H1 (cell line): ENCODE results near the gene GULP1. TPM values are rescaled to one million over a fixed set of nuclear protein-coding genes. Genes with fewer than 3 reads are reported as not detected.

Experiments
- CTCF ChIA-PET: fragments of 300-600 bp; sonication (Branson Sonifier 250); formaldehyde crosslinking; loops from one replicate; lab custom pipeline; 2021; ENCODE audit not compliant: partially characterized antibody; lab: Charles Lee
- POLR2A ChIA-PET: fragments of 300-600 bp; sonication (Branson Sonifier 250); formaldehyde crosslinking; loops from one replicate; lab custom pipeline; 2021; ENCODE audit warnings: inconsistent platforms; ENCODE audit not compliant: partially characterized antibody; lab: Charles Lee
- DNase-seq, 2 experiments: peaks; one replicate each; pipeline versions ENCODE4 v3.0.0 to v3.0.0-alpha.2; 2010 to 2022; ENCODE audit warnings: low spot score in 2 of 2, low read depth in 1 of 2, mixed read lengths in 1 of 2
- FAIRE-seq: peaks from 2 replicates; lab custom pipeline; 2011; peaks lifted over from hg19 to GRCh38; lab: Jason Lieb, UNC
- H2AFZ ChIP-seq: 2 replicates; pipeline ENCODE4 v1.8.1; 2012; ENCODE audit warnings: low read length, inconsistent platforms
- H2AK5ac ChIP-seq: 2 replicates; pipeline ENCODE4 v1.6.1; 2013; ENCODE audit warnings: low read depth, low read length
- H2BK120ac ChIP-seq: replicated peaks from 2 replicates; pipeline ENCODE3; 2013; ENCODE audit warnings: low read depth, low read length, inconsistent platforms
- H2BK12ac ChIP-seq: 2 replicates; pipeline ENCODE4 v1.6.1; 2013; ENCODE audit warnings: low read depth, low read length
- H2BK15ac ChIP-seq: 2 replicates; pipeline ENCODE4 v1.6.1; 2013; ENCODE audit warnings: low read length
- H2BK20ac ChIP-seq: 2 replicates; pipeline ENCODE4 v1.6.1; 2013; ENCODE audit warnings: low read length
- H2BK5ac ChIP-seq: 2 replicates; pipeline ENCODE4 v1.6.1; 2013; ENCODE audit warnings: low read depth, low read length
- H3K14ac ChIP-seq: 2 replicates; pipeline ENCODE4 v1.6.1; 2013; ENCODE audit warnings: inconsistent platforms; ENCODE audit not compliant: insufficient read length
- H3K18ac ChIP-seq: 2 replicates; pipeline ENCODE4 v1.6.1; 2013; ENCODE audit warnings: low read length; ENCODE audit errors: extremely low read depth
- H3K23ac ChIP-seq: 2 replicates; pipeline ENCODE4 v1.6.1; 2013; ENCODE audit warnings: inconsistent platforms; ENCODE audit not compliant: insufficient read length
- H3K23me2 ChIP-seq: 2 replicates; pipeline ENCODE4 v1.6.1; 2013; ENCODE audit warnings: low read depth, low read length
- H3K27ac ChIP-seq: 2 replicates; pipeline ENCODE4 v1.6.1; 2011; ENCODE audit warnings: low read depth, low read length, inconsistent platforms
- H3K27me3 ChIP-seq, 4 experiments: replicated peaks in 1 of 4; 1 replicate in 1 of 4; 2 replicates in 3 of 4; pipeline versions ENCODE4 v1.6.1 to v1.8.1; 2011 to 2013; ENCODE audit warnings: low read length in 3 of 4, mild to moderate bottlenecking in 3 of 4, inconsistent platforms in 2 of 4, mixed read lengths in 2 of 4, moderate library complexity in 1 of 4; ENCODE audit not compliant: control insufficient read depth in 3 of 4, insufficient read depth in 3 of 4; ENCODE audit errors: extremely low read depth in 1 of 4
- H3K36me3 ChIP-seq, 4 experiments: 2 replicates each; pipeline versions ENCODE4 v1.6.1 to v1.8.1; 2011 to 2013; ENCODE audit warnings: mild to moderate bottlenecking in 4 of 4, low read length in 3 of 4, moderate library complexity in 2 of 4, control low read depth in 1 of 4, inconsistent platforms in 1 of 4; ENCODE audit not compliant: insufficient read depth in 4 of 4, control insufficient read depth in 2 of 4
- H3K4ac ChIP-seq: replicated peaks from 2 replicates; pipeline ENCODE3; 2013; ENCODE audit warnings: low read length, low read depth, mixed read lengths, inconsistent platforms; ENCODE audit not compliant: insufficient read length
- H3K4me1 ChIP-seq, 4 experiments: replicated peaks in 1 of 4; 1 replicate in 1 of 4; 2 replicates in 3 of 4; pipeline versions ENCODE4 v1.6.1 to v1.8.1; 2011 to 2013; ENCODE audit warnings: low read length in 3 of 4, inconsistent platforms in 2 of 4, mixed read lengths in 1 of 4; ENCODE audit not compliant: insufficient read depth in 4 of 4, control insufficient read depth in 3 of 4
- H3K4me2 ChIP-seq, 2 experiments: 2 replicates each; pipeline versions ENCODE4 v1.6.1 to v1.8.1; 2011 to 2013; ENCODE audit warnings: low read depth in 2 of 2, low read length in 2 of 2, control low read depth in 1 of 2, inconsistent platforms in 1 of 2, mild to moderate bottlenecking in 1 of 2; ENCODE audit not compliant: insufficient read depth in 1 of 2
- H3K4me3 ChIP-seq, 4 experiments: fragments of 200-600, 300-600 bp in 1 of 4; sonication (generic), shearing (Covaris generic), sonication (Bioruptor Twin) in 1 of 4; 2 replicates each; pipeline versions ENCODE4 v1.5.1 to v1.8.1; 2011 to 2016; ENCODE audit warnings: low read length in 4 of 4, low read depth in 3 of 4, control low read depth in 2 of 4, inconsistent platforms in 2 of 4, mild to moderate bottlenecking in 2 of 4, mixed read lengths in 1 of 4, moderate library complexity in 1 of 4; ENCODE audit not compliant: insufficient read depth in 2 of 4; ENCODE audit errors: extremely low read depth in 1 of 4
- H3K56ac ChIP-seq: replicated peaks from 2 replicates; pipeline ENCODE3; 2013; ENCODE audit warnings: low read depth, mild to moderate bottlenecking, mixed read lengths, low read length, inconsistent platforms; ENCODE audit not compliant: insufficient read length
- H3K79me1 ChIP-seq: 2 replicates; pipeline ENCODE4 v1.6.1; 2013; ENCODE audit warnings: low read depth, low read length, control low read depth
- H3K79me2 ChIP-seq, 2 experiments: 2 replicates each; pipeline versions ENCODE4 v1.6.1 to v1.8.1; 2012 to 2013; ENCODE audit warnings: low read length in 2 of 2, mild to moderate bottlenecking in 2 of 2, inconsistent platforms in 1 of 2; ENCODE audit not compliant: insufficient read depth in 2 of 2, control insufficient read depth in 1 of 2
- H3K9ac ChIP-seq, 4 experiments: replicated peaks in 1 of 4; 1 replicate in 1 of 4; 2 replicates in 3 of 4; pipeline versions ENCODE4 v1.6.1 to v1.8.1; 2011 to 2013; ENCODE audit warnings: low read depth in 3 of 4, low read length in 3 of 4, control low read depth in 2 of 4, mild to moderate bottlenecking in 2 of 4, moderate library complexity in 2 of 4, inconsistent platforms in 1 of 4; ENCODE audit errors: extremely low read depth in 1 of 4
- H3K9me3 ChIP-seq, 2 experiments: 2 replicates each; pipeline versions ENCODE4 v1.6.1 to v1.8.1; 2012 to 2013; ENCODE audit warnings: mild to moderate bottlenecking in 2 of 2, moderate library complexity in 2 of 2, control low read depth in 1 of 2, inconsistent platforms in 1 of 2, low read depth in 1 of 2, low read length in 1 of 2, mixed read lengths in 1 of 2; ENCODE audit not compliant: insufficient read depth in 2 of 2
- H4K20me1 ChIP-seq, 2 experiments: replicated peaks in 1 of 2; 2 replicates each; pipeline versions ENCODE3 to v1.8.1; 2011 to 2013; ENCODE audit warnings: inconsistent platforms in 2 of 2, low read length in 2 of 2, mild to moderate bottlenecking in 1 of 2; ENCODE audit not compliant: insufficient read depth in 2 of 2, control insufficient read depth in 1 of 2
- H4K5ac ChIP-seq: 2 replicates; pipeline ENCODE4 v1.6.1; 2013; ENCODE audit warnings: low read length, low read depth, mixed read lengths, inconsistent platforms; ENCODE audit not compliant: insufficient read length
- H4K8ac ChIP-seq: 2 replicates; pipeline ENCODE4 v1.8.0; 2013; ENCODE audit warnings: mild to moderate bottlenecking, moderate library complexity, low read length, inconsistent platforms; ENCODE audit not compliant: insufficient read depth; ENCODE audit errors: extremely low read depth
- H4K91ac ChIP-seq: replicated peaks from 2 replicates; pipeline ENCODE3; 2013; ENCODE audit warnings: low read length, mixed read lengths, inconsistent platforms; ENCODE audit not compliant: insufficient read length
- ASH2L ChIP-seq: fragments of 200-600, 300-600 bp; sonication (generic); IDR thresholded peaks from one replicate; pipeline ENCODE4 v1.7.1; 2017; ENCODE audit warnings: low read length
- CBX5 ChIP-seq: fragments of 300-800, 300-1000 bp; sonication (generic); IDR thresholded peaks from 2 replicates; pipeline ENCODE4 v1.7.1; 2016; ENCODE audit warnings: antibody characterized with exemption, low read length, low read depth
- CREB1 ChIP-seq: IDR thresholded peaks from 2 replicates; pipeline ENCODE4 v1.6.1; 2012; ENCODE audit warnings: inconsistent platforms
- WGBS, 2 experiments: shearing (Covaris generic) in 1 of 2; methylation state at CpG; one replicate each; pipeline versions ENCODE4 v1.1.6 to v1.1.7; 2013 to 2015; ENCODE audit warnings: low lambda C conversion rate in 2 of 2, mixed read lengths in 2 of 2, inconsistent platforms in 1 of 2, low coverage in 1 of 2, missing lambda C conversion rate in 1 of 2; ENCODE audit not compliant: insufficient replicate concordance in 2 of 2, insufficient coverage in 1 of 2, insufficient read length in 1 of 2; ENCODE audit errors: extremely low coverage in 1 of 2, missing lambda C conversion rate in 1 of 2; 5-methylcytosine and 5-hydroxymethylcytosine counted together
- polyA plus RNA-seq, 7 experiments: library from polyadenylated mRNA; depleted of rRNA in 3 of 7; stranded (reverse) in 5 of 7; unstranded in 2 of 7; fragments of >200 nt in 5 of 7; fragments of 200-250 nt in 2 of 7; gene quantifications; 1 replicate in 5 of 7; 2 replicates in 1 of 7; 4 replicates in 1 of 7; pipeline versions ENCODE4 v1.2.1 to v1.2.3, GENCODE V29; 2011 to 2013; ENCODE audit warnings: missing spikeins in 2 of 7, mixed read lengths in 2 of 7
- total RNA-seq: library from RNA; stranded (reverse); fragmentation: NEBNext Ultra II Directional; extraction: Animal tissue kit (Norgen Biotek cat#: 25700); gene quantifications from 2 replicates; pipeline ENCODE4 v1.2.1, GENCODE V29; 2021

The GULP1 gene
- total and polyA plus RNA-seq, 2 of the 8 experiments (the other 6 are each of a cell fraction or from before 2014, with no cell fraction given) = 69.7 to 139 TPM

GRCh38 chr2:188477564-188478103 is 186.0 kb downstream of the GULP1 start:
- no peak overlapping the region for H2BK12ac ChIP-seq
- TF ChIP-seq CREB1 = no peak
- TF ChIP-seq ASH2L = no peak
- no peak for TF ChIP-seq CBX5
- TF ChIP-seq, all 59 proteins: peak for 0
- no peak overlapping the region for H2BK5ac ChIP-seq
- peaks cover 6% of the 10 kb centered on the region; the same call in 1 of the 2 replicates for H3K79me1 ChIP-seq
- no peak overlapping the region for H3K14ac ChIP-seq
- no peaks in the 10 kb centered on the region for H3K23me2 ChIP-seq
- H3K79me2 ChIP-seq = peaks cover 0 to 74% of the 10 kb centered on the region in 2 experiments; a peak in 3 of 4 replicates
- no peak overlapping the region for H2AK5ac ChIP-seq
- H4K5ac ChIP-seq = peak overlapping the region; percentile 15
- no peak overlapping the region for H3K18ac ChIP-seq
- DNase-seq = no peak
- H4K91ac ChIP-seq = no peak overlapping the region
- peaks cover 0 to 10% (median 3%) of the 10 kb centered on the region in 4 experiments; a peak in 3 of 7 replicates for H3K4me1 ChIP-seq
- WGBS, 2 experiments = 84% methylated on average over 5 of the region's 5 CpGs; no CpG with 5 or more reads in 1 of the 2 experiments
- no peaks in the 10 kb centered on the region for H3K9me3 ChIP-seq
- no peak overlapping the region for H2BK15ac ChIP-seq
- H3K36me3 ChIP-seq = no peaks in the 10 kb centered on the region
- peaks cover 0 to 7% of the 10 kb centered on the region in 2 experiments for H4K20me1 ChIP-seq
- no peak overlapping the region for H3K23ac ChIP-seq
- H3K4me3 ChIP-seq = no peak overlapping the region
- H3K27me3 ChIP-seq = no peaks in the 10 kb centered on the region
- H3K4me2 ChIP-seq = no peak overlapping the region
- 0 out of 2 replicates have a peak overlapping the region, but pooled peaks have one; percentile 35 for H3K27ac ChIP-seq
- H2AFZ ChIP-seq = no peak overlapping the region
- no peak overlapping the region for H4K8ac ChIP-seq
- H2BK20ac ChIP-seq = no peak overlapping the region
- ChIA-PET CTCF (no interaction called here), POLR2A (no interaction called here)
- no peak overlapping the region for H3K4ac ChIP-seq
- peak; percentile 48 for FAIRE-seq
- H2BK120ac ChIP-seq = no peak overlapping the region
- H3K9ac ChIP-seq = no peak overlapping the region
- no peak overlapping the region for H3K56ac ChIP-seq
